Motor neuron (in vitro differentiated cells): ENCODE data around the gene TBC1D4. TPM values are rescaled to one million over a fixed set of nuclear protein-coding genes. Genes with fewer than 3 reads are reported as not detected.
"Not testable (repeated sequence)": the region's sequence is repeated elsewhere in the genome, so short reads cannot be mapped to it uniquely, and the experiment has no call there.

Experiments
- ATAC-seq, 8 experiments: fragments of 200-7000 bp; cut with Tn5 transposase; replicated peaks in 6 of 8; 2 replicates each; pipeline ENCODE4 v1.8.0; 2021; ENCODE audit warnings: mild to moderate bottlenecking in 8 of 8, moderate library complexity in 8 of 8
- H3K27ac ChIP-seq, 2 donors: fragments of 250-450 bp; sonication (Bioruptor Pico); 2 replicates each; pipeline ENCODE4 v1.9.0; 2021; ENCODE audit warnings: antibody characterized with exemption in 2 of 2, mild to moderate bottlenecking in 2 of 2, moderate library complexity in 1 of 2
- H3K4me1 ChIP-seq, 2 donors: fragments of 250-450 bp; sonication (Bioruptor Pico); replicated peaks in 1 of 2; 2 replicates each; pipeline ENCODE4 v1.6.1; 2021; ENCODE audit warnings: antibody characterized with exemption in 2 of 2, mild to moderate bottlenecking in 2 of 2, moderate library complexity in 1 of 2
- H3K4me3 ChIP-seq, 5 donors: fragments of 250-450 bp; sonication (Bioruptor Pico); 2 replicates each; pipeline ENCODE4 v1.9.0; 2021; ENCODE audit warnings: antibody characterized with exemption in 5 of 5, mild to moderate bottlenecking in 5 of 5, moderate library complexity in 4 of 5
- WGBS, 10 experiments: fragments of 450-650 bp; shearing (Covaris generic); methylation state at CpG; one replicate each; pipeline ENCODE4 v1.0.0; 2022; 5-methylcytosine and 5-hydroxymethylcytosine counted together
- in situ Hi-C, 9 experiments: fragments of 400-800 bp; cut with MboI; loops; one replicate each; pipeline ENCODE4 v1.15.0; 2021; ENCODE audit warnings: low sequenced_read_pairs in 9 of 9, low pct_unique_long_range_greater_than_20kb in 2 of 9; ENCODE audit not compliant: unreplicated experiment in 9 of 9
- total RNA-seq, 8 experiments: library from RNA; unstranded; fragments of 300-600 nt; gene quantifications; 2 replicates each; pipeline versions ENCODE4 v1.2.3 to v1.2.4, GENCODE V29; 2022

The TBC1D4 gene
- total RNA-seq, 8 experiments from 2014 or later = 5.3 to 13.3 (median 7.7) TPM

GRCh38 chr13:75363371-75363770, 118.6 kb downstream of the TBC1D4 start:
- ATAC-seq = no peak
- Histone ChIP-seq H3K4me3 (no peak overlapping the region), H3K27ac (no peak overlapping the region), H3K4me1 (no peaks in the 10 kb centered on the region)
- in situ Hi-C loops = no loop called here
- WGBS, 10 experiments = 72 to 100% (median 90%) methylated on average over 1 to 3 of the region's 3 CpGs; no CpG with 5 or more reads in 3 of the 10 experiments

GRCh38 chr13:75362026-75362425, 119.9 kb downstream of the TBC1D4 start:
- H3K27ac ChIP-seq = no peak overlapping the region
- in situ Hi-C loops = no loop called here
- no peak overlapping the region for H3K4me3 ChIP-seq
- H3K4me1 ChIP-seq = no peaks in the 10 kb centered on the region
- 96 to 100% (median 100%) methylated on average over 4 to 15 of the region's 28 CpGs; no CpG with 5 or more reads in 4 of the 10 experiments for WGBS, 10 experiments
- no peak for ATAC-seq

- 88 to 100% (median 100%) methylated on average over 1 of the region's 1 CpG; no CpG with 5 or more reads in 7 of the 10 experiments for WGBS, 10 experiments
These were observed 121.8 kb downstream of the TBC1D4 start for GRCh38 chr13:75360170-75360569.

GRCh38 chr13:75359266-75359665, 122.7 kb downstream of the TBC1D4 start:
- no peak overlapping the region for H3K27ac ChIP-seq
- WGBS, 10 experiments = 0 to 100% (median 60%) methylated on average over 1 to 2 of the region's 2 CpGs; no CpG with 5 or more reads in 1 of the 10 experiments
- ATAC-seq = no peak
- H3K4me3 ChIP-seq = no peak overlapping the region
- in situ Hi-C loops = no loop called here
- H3K4me1 ChIP-seq = no peaks in the 10 kb centered on the region

More at GRCh38 chr13:75360170-75360569, 121.8 kb downstream of the TBC1D4 start:
- ATAC-seq = no peak
- Histone ChIP-seq H3K4me3 (no peak overlapping the region), H3K27ac (no peak overlapping the region), H3K4me1 (no peaks in the 10 kb centered on the region)
- in situ Hi-C loops = no loop called here

- ATAC-seq = peak in 4 of 8 experiments; percentile 32 to 87 (median 86)
- Histone ChIP-seq H3K27ac (no peak overlapping the region), H3K4me3 (no peak overlapping the region), H3K4me1 (no peaks in the 10 kb centered on the region)
- WGBS, 10 experiments = 50 to 100% (median 81%) methylated on average over 1 to 6 of the region's 6 CpGs
- in situ Hi-C loops = no loop called here
These were observed 124.2 kb downstream of the TBC1D4 start for GRCh38 chr13:75357576-75358289.

- in situ Hi-C loops = no loop called here
- no peak overlapping the region for H3K4me3 ChIP-seq
- ATAC-seq = no peak
- WGBS, 10 experiments = 70 to 100% (median 97%) methylated on average over 1 to 3 of the region's 3 CpGs; no CpG with 5 or more reads in 1 of the 10 experiments
- H3K4me1 ChIP-seq = no peaks in the 10 kb centered on the region
- no peak overlapping the region for H3K27ac ChIP-seq
These were observed 125.5 kb downstream of the TBC1D4 start for GRCh38 chr13:75356421-75356820.

- ATAC-seq = no peak
- H3K4me1 ChIP-seq = no peaks in the 10 kb centered on the region
- in situ Hi-C loops = no loop called here
- H3K4me3 ChIP-seq = no peak overlapping the region
- H3K27ac ChIP-seq = no peak overlapping the region
These were observed 126.4 kb downstream of the TBC1D4 start for GRCh38 chr13:75355609-75356008.

- Histone ChIP-seq H3K4me1 (peaks cover 0 to 3% of the 10 kb centered on the region in 2 donors), H3K27ac (no peak overlapping the region), H3K4me3 (no peak overlapping the region)
- in situ Hi-C loops = no loop called here
- WGBS, 10 experiments = 64 to 100% (median 97%) methylated on average over 1 to 6 of the region's 6 CpGs; no CpG with 5 or more reads in 1 of the 10 experiments
- ATAC-seq = peak in 1 of 8 experiments; percentile 44
These were observed 128.2 kb downstream of the TBC1D4 start for GRCh38 chr13:75353781-75354193.

- in situ Hi-C loops = no loop called here
- 52 to 100% (median 86%) methylated on average over 1 to 3 of the region's 3 CpGs for WGBS, 10 experiments
- H3K4me3 ChIP-seq = no peak overlapping the region
These were observed 129.2 kb downstream of the TBC1D4 start for GRCh38 chr13:75352641-75353327.

GRCh38 chr13:75351538-75351937, 130.4 kb downstream of the TBC1D4 start:
- ATAC-seq, H3K4me3 ChIP-seq, in situ Hi-C loops, H3K27ac ChIP-seq, H3K4me1 ChIP-seq: not testable (repeated sequence)
- 86 to 100% (median 100%) methylated on average over 1 to 2 of the region's 3 CpGs; no CpG with 5 or more reads in 2 of the 10 experiments for WGBS, 10 experiments

More at GRCh38 chr13:75352641-75353327, 129.2 kb downstream of the TBC1D4 start:
- Histone ChIP-seq H3K4me1 (peaks cover 0 to 4% of the 10 kb centered on the region in 2 donors), H3K27ac (no peak overlapping the region)
- ATAC-seq = peak in 1 of 8 experiments; percentile 12

- no peak for ATAC-seq
These were observed 134.0 kb downstream of the TBC1D4 start for GRCh38 chr13:75347925-75348324.

GRCh38 chr13:75347457-75347856, 134.5 kb downstream of the TBC1D4 start:
- WGBS, 10 experiments = 75 to 100% (median 100%) methylated on average over 1 of the region's 1 CpG
- Histone ChIP-seq H3K27ac (no peak overlapping the region), H3K4me1 (peaks cover 0 to 4% of the 10 kb centered on the region in 2 donors), H3K4me3 (no peak overlapping the region)
- in situ Hi-C loops = no loop called here
- ATAC-seq = no peak

More at GRCh38 chr13:75347925-75348324, 134.0 kb downstream of the TBC1D4 start:
- H3K4me1 ChIP-seq = peaks cover 0 to 4% of the 10 kb centered on the region in 2 donors
- WGBS, 10 experiments = 38 to 100% (median 100%) methylated on average over 1 of the region's 1 CpG; no CpG with 5 or more reads in 3 of the 10 experiments
- in situ Hi-C loops = no loop called here
- H3K27ac ChIP-seq = no peak overlapping the region
- no peak overlapping the region for H3K4me3 ChIP-seq

GRCh38 chr13:75345193-75345592, 136.8 kb downstream of the TBC1D4 start:
- 51 to 100% (median 71%) methylated on average over 1 to 2 of the region's 2 CpGs; no CpG with 5 or more reads in 1 of the 10 experiments for WGBS, 10 experiments
- Histone ChIP-seq H3K4me3 (no peak overlapping the region), H3K27ac (no peak overlapping the region), H3K4me1 (peaks cover 0 to 4% of the 10 kb centered on the region in 2 donors)
- in situ Hi-C loops = no loop called here
- peak in 2 of 8 experiments; percentile 63 to 68 for ATAC-seq
